Hematopoietic multipotent progenitor cell treated with erythropoietin and hydrocortisone succinate and interleukin-3 and kit ligand, for 17 days (in vitro differentiated cells): ENCODE data around the gene MID1.

Experiments
- DNase-seq: peaks from one replicate; pipeline ENCODE4 v3.0.0-alpha.2; 2015; ENCODE audit warnings: low spot score

MID1 gene

GRCh38 chrX:10620121-10620699, at the start of gene MID1:
MID1 (minus strand) TSS chrX:10620585; CDS start chrX:10567547, 53,038 bp downstream.
- no peak for DNase-seq

- no peak for DNase-seq
Measured at GRCh38 chrX:10667143-10667542, 46.8 kb upstream of the MID1 start.

- no peak for DNase-seq
Measured at GRCh38 chrX:10666102-10666501, 45.7 kb upstream of the MID1 start.

- no peak for DNase-seq
Measured at GRCh38 chrX:10665681-10666080, 45.3 kb upstream of the MID1 start.

GRCh38 chrX:10660171-10660570, 39.8 kb upstream of the MID1 start:
- no peak for DNase-seq

GRCh38 chrX:10656214-10656613, 35.8 kb upstream of the MID1 start:
- no peak for DNase-seq

GRCh38 chrX:10654960-10655359, 34.6 kb upstream of the MID1 start:
- no peak for DNase-seq

GRCh38 chrX:10653302-10653701, 32.9 kb upstream of the MID1 start:
- DNase-seq: no peak

- no peak for DNase-seq
Measured at GRCh38 chrX:10649265-10649664, 28.9 kb upstream of the MID1 start.

GRCh38 chrX:10648614-10649013, 28.2 kb upstream of the MID1 start:
- no peak for DNase-seq

- no peak for DNase-seq
Measured at GRCh38 chrX:10636851-10637250, 16.5 kb upstream of the MID1 start.

GRCh38 chrX:10636337-10636736, 16.0 kb upstream of the MID1 start:
- DNase-seq: no peak

GRCh38 chrX:10634392-10635161, 14.2 kb upstream of the MID1 start:
- no peak for DNase-seq

- DNase-seq: no peak
Measured at GRCh38 chrX:10633722-10634121, 13.3 kb upstream of the MID1 start.

- DNase-seq: no peak
Measured at GRCh38 chrX:10631416-10632145, 11.2 kb upstream of the MID1 start.

GRCh38 chrX:10630320-10630719, 9.9 kb upstream of the MID1 start:
- DNase-seq: no peak

GRCh38 chrX:10629905-10630304, 9.5 kb upstream of the MID1 start:
- no peak for DNase-seq

- DNase-seq: no peak
Measured at GRCh38 chrX:10628906-10629305, 8.5 kb upstream of the MID1 start.

- no peak for DNase-seq
Measured at GRCh38 chrX:10622197-10622596, 1.8 kb upstream of the MID1 start.

- no peak for DNase-seq
Measured at GRCh38 chrX:10619425-10620046, 849 bp downstream of the MID1 start.

- no peak for DNase-seq
Measured at GRCh38 chrX:10618961-10619360, 1.4 kb downstream of the MID1 start.

GRCh38 chrX:10617999-10618351, 2.4 kb downstream of the MID1 start:
- DNase-seq: no peak
